GM21576 (cell line): ENCODE data around the gene TPM1.

Experiments used
- ATAC-seq: cut with Tn5 transposase; IDR thresholded peaks from one replicate; pipeline ENCODE4 v1.9.1; 2021; ENCODE audit warnings: mild to moderate bottlenecking, moderate library complexity; ENCODE audit not compliant: unreplicated experiment

The TPM1 gene

DNA sequence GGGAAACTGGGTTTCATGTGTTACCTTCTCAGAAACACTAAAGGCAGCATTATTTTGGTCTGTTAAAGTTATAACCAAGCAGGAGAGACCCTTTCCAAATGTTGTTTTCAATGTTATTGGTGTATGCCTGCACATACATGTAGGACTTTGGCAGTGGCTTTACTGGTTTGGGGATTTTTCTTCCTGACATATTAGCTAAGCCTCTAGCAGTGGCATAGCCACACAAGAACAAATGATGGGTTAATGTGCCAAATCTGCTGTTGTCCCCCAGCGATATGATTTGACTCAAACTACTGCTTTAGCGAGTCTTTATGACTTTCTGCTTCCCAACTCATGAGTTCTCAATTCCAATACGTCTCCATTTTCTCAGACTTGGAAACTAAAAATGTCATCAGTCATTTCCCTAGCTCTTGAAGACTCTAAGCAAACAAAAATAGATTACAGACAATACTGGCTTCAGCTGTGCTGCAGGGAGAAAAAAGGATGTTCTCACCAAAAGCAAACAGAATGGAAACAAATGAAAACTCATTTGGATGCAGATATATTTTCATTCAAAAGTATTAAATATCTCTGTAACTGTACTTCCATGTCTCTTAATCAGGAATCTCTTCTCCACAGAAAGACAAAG lies 29.6 kb downstream of the TPM1 start:
- no peak for ATAC-seq

DNA sequence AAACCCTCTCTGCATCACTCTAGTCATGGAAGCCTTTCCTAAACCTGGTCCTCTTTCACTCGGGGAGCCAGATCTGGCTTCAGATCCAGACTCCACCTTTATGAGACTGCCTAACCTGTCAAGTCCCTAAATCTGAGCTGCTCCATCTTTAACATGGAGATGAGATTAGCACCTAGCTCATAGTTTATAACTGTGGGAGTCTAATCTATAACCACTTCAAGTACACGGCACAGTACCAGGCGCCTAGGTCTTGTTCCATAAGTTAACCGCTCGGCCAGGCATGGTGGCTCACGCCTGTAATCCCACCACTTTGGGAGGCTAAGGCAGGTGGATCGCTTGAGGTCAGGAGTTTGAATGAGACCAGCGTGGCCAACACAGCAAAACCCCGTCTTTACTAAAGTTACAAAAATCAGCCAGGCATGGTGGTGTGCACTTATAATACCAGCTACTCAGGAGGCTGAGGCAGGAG lies 30.3 kb downstream of the TPM1 start:
- ATAC-seq, result no peak

DNA sequence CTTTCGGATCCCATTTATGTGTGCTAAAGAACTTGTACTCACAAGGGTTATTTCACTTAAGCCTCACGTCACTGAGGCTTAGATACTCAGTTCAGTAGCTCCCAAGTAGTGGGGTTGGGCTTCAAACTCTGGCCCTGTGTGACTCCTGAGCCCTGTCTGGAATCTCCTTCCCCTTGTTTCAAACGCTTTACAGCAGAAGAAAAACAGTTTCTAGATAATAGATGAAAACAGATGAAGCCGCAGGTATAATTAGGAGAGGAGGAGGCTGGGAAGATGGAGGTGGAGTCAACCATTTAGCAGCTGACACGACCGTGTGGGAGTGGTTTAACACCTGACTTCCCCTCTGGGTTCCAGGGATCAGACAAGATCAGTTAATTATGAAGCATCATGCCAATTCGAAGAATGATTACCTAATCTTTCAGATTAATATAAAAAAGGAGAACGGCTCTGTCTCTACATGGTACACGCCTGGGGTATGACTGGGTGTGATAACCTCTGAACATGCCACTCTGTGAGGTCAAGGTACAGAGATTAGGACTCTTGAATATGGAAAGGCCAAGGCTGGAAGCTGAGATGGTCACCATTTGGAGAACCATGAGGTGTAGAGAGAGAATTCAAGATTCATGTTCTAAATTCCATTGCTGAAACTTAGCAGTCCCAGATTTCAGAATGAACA lies 31.1 kb downstream of the TPM1 start:
- no peak for ATAC-seq

DNA sequence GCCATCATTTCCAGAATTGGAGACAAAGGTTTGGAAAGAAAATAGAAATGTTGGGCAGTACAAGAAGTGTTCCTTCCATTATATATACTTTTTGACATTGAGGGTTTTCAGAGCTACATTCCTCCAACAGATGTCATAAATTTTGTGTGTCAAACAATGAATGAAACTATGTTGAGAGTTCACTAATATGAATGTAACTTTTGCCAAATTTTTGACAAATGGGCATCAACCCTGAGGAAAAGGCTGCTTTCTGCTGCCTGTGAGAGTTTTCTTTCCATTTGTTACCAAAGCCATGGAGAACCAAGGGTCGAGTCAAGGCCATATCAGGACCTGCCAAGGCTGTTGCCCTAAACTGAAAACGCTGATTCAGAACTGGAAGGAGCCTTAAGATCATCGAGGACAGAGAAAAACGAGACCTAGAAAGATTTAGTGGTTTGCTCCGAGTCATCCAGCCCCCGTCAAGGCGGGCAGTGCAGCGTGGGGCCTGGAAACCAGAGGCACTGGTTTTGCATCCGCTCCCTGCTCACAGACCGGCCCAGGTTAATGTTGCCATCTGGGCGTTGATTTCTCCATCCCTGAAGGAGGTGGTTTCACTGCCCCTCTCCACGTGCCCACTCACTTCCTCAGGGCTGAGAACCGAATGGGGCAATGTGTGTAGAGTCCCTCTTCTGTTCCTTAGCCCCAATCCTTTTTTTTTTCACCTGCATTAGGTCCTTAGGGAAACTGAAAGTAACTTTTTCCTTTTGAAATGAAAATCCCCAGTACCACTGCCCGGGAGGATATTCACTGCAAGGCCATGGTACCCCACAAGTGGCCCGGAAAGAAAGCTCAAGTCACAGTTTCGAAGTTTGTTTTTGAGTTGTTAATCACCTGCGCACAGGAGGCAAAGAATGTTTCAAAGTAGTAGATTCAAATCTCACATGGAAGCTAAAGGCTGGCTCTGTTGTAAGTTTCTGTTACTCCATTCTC lies 32.8 kb downstream of the TPM1 start:
- no peak for ATAC-seq

DNA sequence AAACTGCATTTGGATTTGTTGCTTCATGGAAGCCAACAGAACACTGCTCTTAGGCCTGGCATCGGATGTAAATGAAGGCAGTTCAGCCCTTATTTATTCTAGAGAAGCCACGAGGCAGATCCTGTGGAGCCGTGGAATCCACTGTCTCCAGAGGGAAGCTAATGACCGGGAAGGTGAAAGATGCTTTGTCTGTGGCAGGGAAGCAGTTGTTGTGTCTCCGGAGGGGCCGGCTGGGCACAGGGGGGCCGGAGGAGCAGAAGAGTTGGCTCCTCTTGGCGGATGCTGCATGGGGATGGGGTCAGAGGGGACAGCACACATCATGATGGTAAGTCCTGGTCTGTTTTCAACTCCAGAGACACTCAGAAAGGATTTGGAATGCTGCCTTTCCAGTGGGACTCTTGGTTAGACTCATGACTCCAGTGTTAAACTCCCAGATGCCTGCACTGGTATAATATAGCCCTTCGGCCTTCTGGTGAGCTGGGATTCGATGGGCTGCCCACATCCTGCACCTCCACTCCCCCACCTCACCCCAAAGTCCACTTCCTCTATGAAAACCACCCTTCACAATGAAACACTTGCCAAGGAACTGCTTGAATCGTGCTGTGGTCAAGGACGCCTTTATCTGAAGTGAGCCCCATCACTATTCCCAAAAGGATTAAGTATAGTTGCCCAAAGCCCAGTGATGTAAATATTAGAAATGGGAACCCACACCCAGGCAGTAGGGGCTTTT lies 33.6 kb downstream of the TPM1 start:
- no peak for ATAC-seq

DNA sequence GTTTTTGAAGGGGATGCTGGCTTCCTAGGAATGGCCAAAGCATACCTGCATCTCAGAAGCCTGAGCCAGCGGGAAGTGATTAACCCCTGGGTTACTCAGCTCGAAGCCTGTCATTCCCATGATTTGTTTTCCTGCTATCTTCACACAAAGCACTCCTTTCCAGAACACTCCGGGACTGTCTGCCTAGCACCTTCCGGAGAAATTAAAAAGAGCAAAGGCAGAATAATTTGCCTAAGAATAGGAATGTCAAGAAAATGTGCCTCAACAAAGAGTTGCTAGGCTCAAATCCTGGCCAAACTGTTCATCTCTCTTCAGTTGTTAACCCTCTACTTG lies 34.1 kb downstream of the TPM1 start:
- ATAC-seq, result no peak

DNA sequence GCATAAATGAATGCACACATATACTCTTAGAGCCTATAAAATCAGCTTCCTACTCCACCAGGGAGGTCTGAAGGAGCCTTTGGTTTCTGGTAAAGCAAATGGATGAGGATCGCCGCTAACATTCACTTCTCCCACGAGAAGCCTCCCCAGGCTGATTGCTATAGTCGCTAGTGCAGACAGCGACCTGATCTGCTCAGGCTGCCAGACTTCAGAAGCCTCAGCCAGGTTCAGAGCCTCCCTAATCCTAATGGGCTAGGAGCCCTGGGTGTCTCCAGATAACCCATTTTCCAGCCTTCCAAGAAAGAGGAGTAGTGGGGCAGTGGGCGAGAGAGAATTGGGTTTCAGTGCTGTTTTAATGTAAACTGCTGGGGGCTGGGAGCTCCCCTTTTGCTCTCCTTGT lies 35.4 kb downstream of the TPM1 start:
- no peak for ATAC-seq

DNA sequence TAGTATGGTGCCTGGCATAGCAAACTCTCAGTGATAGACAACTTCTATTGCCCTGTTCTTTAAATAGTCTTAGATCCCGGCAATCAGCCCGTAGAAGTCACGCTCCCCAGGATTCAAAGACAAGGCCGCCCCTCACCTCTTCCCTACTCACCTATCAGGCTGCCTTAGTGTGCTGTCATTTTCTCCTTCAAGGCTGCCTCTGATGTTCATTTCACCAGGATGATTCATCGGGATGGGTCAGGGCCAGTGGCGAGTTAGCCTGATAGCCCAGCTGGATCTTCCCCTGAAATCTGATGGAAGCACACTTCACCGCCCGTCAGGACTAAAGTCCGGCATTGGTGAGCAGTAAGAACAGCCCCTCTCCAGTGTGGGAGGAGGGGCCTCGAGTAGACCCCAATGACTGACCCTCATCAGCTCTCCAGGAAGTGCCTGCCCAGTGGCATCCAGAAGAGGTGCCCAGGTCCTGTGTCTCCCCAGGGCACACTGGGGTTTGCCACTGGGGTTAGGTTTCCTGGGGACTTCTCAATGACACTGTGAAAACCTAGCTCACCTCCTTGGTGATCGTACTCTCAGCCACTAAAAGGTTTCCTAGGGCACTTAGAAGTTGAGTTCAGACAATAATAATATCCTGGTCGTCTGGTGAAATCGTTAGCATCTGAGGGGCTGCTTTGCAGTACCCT lies 37.5 kb downstream of the TPM1 start:
- ATAC-seq, result no peak

DNA sequence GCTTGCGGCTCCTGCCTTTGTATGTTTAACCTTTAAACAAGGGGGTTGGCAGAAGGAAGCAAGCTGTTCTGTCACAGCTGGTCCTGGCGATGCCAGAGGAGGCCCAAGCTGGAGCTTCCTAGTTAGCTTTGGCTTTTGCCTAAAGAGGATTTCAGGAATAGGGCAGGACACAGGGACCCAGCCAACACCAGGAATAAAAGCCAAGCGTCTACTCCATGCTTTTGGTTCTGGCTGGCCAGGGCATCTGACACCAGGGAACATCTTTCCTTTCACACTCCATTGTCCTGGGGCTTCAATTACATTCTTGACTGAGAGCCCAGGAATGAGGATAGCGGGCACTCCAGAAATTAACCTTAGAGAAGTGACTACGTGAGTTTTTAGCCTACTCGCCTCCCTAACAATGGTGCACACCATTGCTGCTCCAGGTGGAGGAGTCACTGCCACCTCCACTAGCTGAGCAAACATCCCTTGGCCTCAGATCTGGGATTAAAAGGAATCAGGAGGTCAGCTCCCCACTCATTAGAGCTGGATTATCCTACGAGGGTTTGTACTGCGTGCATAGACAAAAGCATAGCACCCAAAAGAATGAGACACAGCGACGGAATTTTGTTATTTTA lies 38.2 kb downstream of the TPM1 start:
- no peak for ATAC-seq

DNA sequence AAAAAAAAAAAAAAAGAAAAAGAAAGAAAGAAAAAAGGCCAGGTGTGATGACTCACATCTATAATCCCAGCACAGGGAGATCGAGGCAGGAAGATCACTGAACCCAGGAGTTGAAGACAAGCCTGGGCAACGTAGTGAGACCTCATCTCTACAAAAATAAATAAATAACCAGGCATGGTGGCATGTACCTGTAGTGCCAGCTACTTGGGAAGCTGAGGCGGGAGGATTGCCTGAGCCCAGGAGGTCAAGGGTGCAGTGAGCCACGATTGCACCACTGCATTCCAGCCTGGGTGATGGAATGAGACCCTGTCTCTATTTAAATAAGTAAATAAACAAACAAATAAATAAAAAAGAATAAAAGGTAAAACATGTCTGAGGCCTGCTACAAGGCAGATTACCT lies 39.8 kb downstream of the TPM1 start:
- ATAC-seq, result no peak

DNA sequence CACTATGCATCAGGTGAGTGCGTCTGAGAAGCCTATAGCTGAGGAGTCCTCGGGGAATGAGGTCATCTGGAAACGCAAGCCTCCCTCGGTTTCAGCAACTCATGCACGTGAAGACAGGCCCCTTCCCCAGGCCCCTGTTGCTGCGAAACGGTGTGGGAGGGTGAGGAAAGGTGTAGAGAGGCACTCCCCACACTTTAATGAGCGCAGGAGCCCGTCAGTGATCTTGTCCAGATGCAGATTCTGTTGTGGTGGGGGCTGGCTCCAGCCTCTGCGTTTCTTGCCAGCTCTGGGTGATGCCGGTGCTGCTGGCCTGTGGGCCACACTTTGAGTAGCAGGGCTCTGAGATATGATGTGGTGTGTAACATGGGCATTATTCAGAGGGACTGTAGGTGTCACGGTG lies 40.5 kb downstream of the TPM1 start:
- ATAC-seq, result no peak

DNA sequence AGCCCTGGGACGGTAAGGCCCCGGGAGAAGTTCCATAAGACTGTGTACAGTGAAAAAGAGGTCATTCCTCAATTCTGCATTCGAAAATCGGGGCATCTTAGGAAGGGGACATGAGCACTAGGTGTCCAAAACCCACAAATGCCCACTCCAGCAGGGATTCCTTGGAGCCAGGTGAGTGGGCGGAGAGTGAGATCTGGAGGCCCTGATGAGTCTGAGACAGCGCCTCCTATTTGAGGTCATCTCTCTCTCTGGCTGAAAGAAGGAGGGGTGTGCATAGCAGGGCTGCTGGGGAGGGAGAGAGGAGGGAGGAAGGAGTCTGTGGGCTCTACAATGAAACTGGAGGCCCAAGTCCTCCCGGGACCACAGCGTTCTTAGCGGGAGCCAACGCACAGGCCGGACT lies 41.0 kb downstream of the TPM1 start:
- no peak for ATAC-seq

DNA sequence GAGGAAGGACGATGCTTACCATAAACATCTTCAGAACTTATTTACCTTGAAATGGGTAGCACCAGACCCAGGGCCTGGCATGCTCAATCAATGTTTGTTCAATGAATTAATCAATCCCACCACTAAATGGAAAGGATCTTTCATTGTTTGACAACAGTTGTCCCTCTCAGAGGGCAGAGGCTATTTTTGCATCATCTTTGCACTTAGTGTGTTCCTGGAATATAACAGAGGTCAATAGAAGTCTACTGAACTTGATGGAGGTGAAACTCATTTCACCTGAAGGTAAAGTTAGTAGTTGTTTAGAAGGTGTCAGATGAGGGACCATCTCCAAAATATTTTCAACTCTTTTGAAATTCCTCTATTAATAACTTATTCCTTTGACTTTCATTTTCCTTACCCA lies 42.3 kb downstream of the TPM1 start:
- ATAC-seq, result no peak

DNA sequence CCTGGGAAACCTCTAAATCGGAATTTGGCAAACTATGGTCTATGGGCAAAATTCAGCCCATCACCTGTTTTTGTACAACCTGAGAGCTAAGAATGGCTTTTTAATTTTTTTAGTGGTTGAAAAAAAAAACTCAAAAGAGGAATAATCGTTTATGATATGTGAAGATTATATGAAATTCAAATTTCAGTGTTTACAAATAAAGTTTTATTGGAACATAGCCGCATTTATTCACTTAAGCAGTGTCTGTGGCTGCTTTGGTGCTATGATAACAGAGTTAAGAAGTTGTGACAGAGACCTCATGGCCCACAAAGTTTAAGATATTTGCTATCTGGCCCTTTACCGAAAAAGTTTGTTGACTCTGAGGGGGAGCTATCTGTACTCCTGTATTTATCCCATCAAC lies 42.7 kb downstream of the TPM1 start:
- ATAC-seq, result no peak

DNA sequence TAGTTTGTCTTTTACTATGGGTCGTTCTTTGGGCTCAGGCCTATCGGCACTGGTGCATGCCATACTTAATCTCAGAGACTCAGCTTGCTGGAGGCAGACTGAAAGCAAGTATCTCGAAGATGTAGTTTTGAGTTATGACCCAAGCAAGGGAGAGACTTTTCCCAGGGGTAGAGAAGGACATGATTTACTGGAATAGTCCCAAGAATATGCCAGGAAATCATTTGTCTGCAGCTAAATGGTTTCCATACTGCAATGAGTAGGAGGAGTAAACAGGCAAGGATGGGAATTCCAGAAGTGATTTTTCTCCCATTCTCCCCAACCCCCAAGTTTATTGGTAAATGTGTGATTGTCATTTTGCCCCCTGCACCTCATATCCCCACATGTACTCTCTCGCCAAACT lies 43.7 kb downstream of the TPM1 start:
- no peak for ATAC-seq

DNA sequence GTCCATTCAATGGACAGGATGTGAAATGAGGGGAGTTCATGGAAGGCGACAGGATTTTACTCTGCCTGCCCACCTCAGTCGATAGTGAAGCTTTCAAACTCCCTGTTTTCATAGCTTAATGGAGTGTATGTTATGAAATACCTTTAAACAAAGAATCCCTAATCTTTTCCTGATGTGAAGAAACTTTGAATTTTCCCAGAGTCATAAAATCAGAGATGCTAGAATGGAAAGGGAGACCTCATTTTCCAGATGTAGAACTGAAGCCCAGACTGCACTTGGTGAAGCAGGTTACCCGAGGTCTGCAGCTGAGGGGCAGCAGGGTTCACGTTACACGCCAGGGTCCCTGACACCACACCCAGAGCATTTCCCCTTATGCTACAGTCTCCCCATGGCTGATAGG lies 44.4 kb downstream of the TPM1 start:
- ATAC-seq, result no peak

DNA sequence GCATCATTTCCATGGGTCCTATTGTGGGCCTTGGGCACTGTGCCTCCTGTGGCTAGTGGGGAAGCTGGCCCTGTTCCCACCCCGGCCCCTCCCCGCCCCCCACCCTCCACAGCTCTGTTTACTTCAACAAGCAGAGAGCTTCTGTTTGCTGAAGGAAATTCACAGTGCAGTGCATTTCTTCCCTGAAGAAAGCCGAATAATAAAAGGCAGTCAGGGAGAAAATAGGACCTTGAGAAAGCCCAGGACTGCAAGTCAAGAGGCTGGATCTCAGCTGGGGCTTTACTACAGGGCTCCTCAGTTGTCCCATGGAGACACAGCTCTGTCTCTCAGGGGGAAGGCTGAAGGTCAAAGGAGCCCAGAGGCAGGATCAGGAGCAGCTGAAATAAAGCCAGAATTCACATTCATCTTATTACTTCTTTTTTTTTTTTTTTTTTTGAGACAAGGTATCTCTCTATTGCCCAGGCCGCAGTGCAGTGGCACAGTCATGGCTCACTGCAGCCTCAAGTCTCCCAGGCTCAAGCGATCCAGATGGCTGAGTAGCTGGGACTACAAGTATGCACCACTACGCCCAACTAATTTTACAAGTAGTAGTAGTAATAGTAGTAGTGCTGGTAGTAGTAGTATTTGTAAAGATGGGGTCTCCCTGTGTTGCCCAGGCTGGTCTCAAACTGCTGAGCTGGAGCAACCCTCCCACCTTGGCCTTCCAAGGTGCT lies 46.1 kb downstream of the TPM1 start:
- ATAC-seq, result no peak

DNA sequence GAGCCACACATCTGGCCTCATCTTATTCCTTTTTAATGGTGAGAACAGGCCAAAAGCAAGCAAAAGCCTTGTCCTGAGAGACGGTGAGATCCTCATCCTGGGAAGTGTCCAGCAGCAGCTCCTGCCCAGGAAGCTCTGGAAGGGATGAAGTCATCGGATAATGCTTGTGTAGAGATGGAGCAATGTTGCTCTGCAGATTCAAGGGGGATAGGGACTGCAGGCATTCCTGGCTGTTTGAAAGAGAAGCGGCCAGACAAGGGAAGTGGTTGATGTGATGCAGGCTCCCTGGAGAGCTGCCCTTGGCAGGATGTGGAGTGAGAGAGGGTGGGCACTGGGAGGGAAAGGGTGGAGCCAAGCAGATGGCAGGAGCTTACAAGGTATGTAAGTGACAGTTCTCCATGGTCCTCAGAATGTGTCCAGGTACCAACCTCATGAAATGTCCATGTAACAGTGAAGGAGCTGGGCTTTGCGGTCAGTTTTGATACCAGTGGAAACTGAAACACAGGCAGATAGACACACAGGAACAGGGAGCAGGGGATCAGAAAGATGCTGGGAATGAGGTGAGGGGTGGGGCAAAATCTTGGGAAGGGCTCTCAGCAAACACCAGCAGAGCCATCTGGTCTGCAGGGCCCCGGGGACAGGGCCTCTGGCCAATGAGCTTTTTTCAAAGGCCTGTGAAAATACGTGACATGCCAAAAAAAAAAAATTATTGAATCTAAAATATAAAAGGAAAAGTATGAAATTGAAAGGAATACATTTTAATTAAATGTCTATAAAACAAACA lies 46.9 kb downstream of the TPM1 start:
- ATAC-seq, result no peak

DNA sequence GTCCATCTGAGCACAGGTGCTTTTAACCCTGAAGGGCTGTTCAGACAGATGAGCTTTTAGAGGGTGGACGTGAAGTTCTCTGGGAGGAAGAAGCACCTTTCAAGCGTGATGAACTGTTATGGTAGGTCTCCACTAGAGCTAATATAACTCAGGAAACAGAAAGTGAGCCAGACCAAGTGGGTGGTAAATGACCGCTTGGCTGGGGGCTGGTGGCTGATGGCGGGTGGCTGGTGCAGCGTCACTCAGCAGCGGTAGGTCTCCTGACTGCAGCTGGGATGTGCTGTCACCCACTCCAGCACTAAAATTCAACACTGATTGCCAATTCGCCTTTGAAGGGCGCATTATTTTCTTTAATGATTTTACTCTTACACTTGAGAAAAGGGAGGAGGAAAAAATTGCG lies 47.9 kb downstream of the TPM1 start:
- ATAC-seq, result no peak
